Lower leg skin (tissue), 3 donors: Measurements from ENCODE around the gene SLC46A3.

Source experiments
- POLR2A ChIP-seq, 2 donors: fragments of 450-650 bp; IDR thresholded peaks; one replicate each; pipeline ENCODE4 v1.6.1; 2016 to 2017; ENCODE audit warnings: antibody characterized with exemption in 2 of 2, mild to moderate bottlenecking in 1 of 2, moderate library complexity in 1 of 2
- TF ChIP-seq, protein P1 (sequence below), 3 donors: fragments of 450-650 bp; IDR thresholded peaks; one replicate each; pipeline ENCODE4 v1.5.1; 2016; ENCODE audit warnings: antibody characterized with exemption in 3 of 3, mild to moderate bottlenecking in 3 of 3, moderate library complexity in 2 of 3

GRCh38 chr13:28655561-28655960 is 63.2 kb downstream of the SLC46A3 start:
- TF ChIP-seq, protein P1, sequence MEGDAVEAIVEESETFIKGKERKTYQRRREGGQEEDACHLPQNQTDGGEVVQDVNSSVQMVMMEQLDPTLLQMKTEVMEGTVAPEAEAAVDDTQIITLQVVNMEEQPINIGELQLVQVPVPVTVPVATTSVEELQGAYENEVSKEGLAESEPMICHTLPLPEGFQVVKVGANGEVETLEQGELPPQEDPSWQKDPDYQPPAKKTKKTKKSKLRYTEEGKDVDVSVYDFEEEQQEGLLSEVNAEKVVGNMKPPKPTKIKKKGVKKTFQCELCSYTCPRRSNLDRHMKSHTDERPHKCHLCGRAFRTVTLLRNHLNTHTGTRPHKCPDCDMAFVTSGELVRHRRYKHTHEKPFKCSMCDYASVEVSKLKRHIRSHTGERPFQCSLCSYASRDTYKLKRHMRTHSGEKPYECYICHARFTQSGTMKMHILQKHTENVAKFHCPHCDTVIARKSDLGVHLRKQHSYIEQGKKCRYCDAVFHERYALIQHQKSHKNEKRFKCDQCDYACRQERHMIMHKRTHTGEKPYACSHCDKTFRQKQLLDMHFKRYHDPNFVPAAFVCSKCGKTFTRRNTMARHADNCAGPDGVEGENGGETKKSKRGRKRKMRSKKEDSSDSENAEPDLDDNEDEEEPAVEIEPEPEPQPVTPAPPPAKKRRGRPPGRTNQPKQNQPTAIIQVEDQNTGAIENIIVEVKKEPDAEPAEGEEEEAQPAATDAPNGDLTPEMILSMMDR (IDR thresholded peaks at IDR 0.05), result no peak
- TF ChIP-seq POLR2A (IDR thresholded peaks at IDR 0.05), result no peak
